Nephron progenitor cell (in vitro differentiated cells): ENCODE results near the gene B4GALNT1.

Experiments used
- DNase-seq: peaks from one replicate; pipeline ENCODE4 v3.0.0; 2021
- H3K27ac Mint-ChIP-seq: 2 replicates; pipeline ENCODE4 v1.8.0; 2021; ENCODE audit warnings: mild to moderate bottlenecking, moderate library complexity, mixed read lengths
- H3K27me3 Mint-ChIP-seq: 2 replicates; pipeline ENCODE4 v1.8.0; 2021; ENCODE audit warnings: mild to moderate bottlenecking, low read depth, mixed read lengths; ENCODE audit not compliant: poor library complexity
- H3K36me3 Mint-ChIP-seq: 2 replicates; pipeline ENCODE4 v1.8.0; 2021; ENCODE audit warnings: low read depth, mixed read lengths
- H3K4me1 Mint-ChIP-seq: 2 replicates; pipeline ENCODE4 v1.8.0; 2021; ENCODE audit warnings: mixed read lengths
- H3K4me3 Mint-ChIP-seq: 2 replicates; pipeline ENCODE4 v1.8.0; 2021; ENCODE audit warnings: mild to moderate bottlenecking, moderate library complexity, mixed read lengths
- H3K9me3 Mint-ChIP-seq: 2 replicates; pipeline ENCODE4 v1.8.0; 2021; ENCODE audit warnings: mild to moderate bottlenecking, moderate library complexity, mixed read lengths
- TF ChIP-seq, protein P1 (sequence below): fragments of 200-600 bp; sonication (generic); IDR thresholded peaks from 2 replicates; pipeline ENCODE4 v1.5.0; 2021; ENCODE audit warnings: antibody characterized with exemption

The B4GALNT1 gene

DNA sequence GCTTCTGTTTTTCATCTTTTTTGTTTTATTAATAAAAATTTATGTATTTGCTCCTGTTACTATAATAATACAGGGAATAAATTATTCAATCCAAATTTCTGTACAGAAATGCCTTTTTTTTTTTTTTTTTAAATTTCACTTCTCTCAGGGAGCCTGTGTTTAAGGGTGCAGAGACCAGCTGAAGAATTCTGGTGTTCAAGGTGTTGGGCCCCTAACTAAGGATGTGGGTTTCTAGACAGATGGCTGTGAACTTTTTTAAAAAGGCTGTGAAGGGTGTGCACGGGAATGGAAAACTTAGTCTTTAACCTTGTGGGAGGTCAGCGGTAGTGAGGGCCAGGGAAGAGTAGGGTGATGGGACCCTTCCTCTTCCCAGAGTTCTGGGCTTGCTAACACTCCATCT, 29.7 kb downstream of the B4GALNT1 start:
- H3K4me1 Mint-ChIP-seq = peaks cover 23% of the 10 kb centered on the region
- H3K36me3 Mint-ChIP-seq = peaks cover 30% of the 10 kb centered on the region
- H3K4me3 Mint-ChIP-seq = peak overlapping the region; percentile 85
- no peaks in the 10 kb centered on the region for H3K9me3 Mint-ChIP-seq
- H3K27ac Mint-ChIP-seq = no peak overlapping the region
- TF ChIP-seq, protein P1, sequence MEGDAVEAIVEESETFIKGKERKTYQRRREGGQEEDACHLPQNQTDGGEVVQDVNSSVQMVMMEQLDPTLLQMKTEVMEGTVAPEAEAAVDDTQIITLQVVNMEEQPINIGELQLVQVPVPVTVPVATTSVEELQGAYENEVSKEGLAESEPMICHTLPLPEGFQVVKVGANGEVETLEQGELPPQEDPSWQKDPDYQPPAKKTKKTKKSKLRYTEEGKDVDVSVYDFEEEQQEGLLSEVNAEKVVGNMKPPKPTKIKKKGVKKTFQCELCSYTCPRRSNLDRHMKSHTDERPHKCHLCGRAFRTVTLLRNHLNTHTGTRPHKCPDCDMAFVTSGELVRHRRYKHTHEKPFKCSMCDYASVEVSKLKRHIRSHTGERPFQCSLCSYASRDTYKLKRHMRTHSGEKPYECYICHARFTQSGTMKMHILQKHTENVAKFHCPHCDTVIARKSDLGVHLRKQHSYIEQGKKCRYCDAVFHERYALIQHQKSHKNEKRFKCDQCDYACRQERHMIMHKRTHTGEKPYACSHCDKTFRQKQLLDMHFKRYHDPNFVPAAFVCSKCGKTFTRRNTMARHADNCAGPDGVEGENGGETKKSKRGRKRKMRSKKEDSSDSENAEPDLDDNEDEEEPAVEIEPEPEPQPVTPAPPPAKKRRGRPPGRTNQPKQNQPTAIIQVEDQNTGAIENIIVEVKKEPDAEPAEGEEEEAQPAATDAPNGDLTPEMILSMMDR = no peak
- peaks cover 21% of the 10 kb centered on the region for H3K27me3 Mint-ChIP-seq
- DNase-seq = no peak

DNA sequence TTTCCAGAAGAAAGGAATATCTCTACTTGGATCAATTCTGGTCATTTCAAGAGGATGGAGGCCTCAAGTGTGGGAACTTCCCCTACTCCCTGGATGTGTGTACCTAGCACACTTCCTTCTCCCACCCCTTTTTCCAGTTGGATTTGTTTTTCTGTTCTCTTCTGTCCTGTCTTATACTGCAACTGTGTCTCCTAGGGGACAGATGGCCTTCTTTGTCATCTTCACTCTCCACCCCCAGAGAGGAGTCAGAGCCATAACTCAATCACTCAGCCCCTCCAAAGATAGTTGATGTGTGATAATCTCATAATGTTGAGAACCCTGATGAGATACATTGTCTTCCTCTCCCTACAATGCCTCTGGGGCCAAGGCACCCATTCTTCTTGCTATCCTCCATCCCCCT, 30.5 kb downstream of the B4GALNT1 start:
- peaks cover 23% of the 10 kb centered on the region for H3K4me1 Mint-ChIP-seq
- DNase-seq = no peak
- peaks cover 27% of the 10 kb centered on the region for H3K36me3 Mint-ChIP-seq
- H3K27ac Mint-ChIP-seq = no peak overlapping the region
- H3K27me3 Mint-ChIP-seq = peaks cover 16% of the 10 kb centered on the region
- no peaks in the 10 kb centered on the region for H3K9me3 Mint-ChIP-seq
- TF ChIP-seq, protein P1 = no peak
- H3K4me3 Mint-ChIP-seq = no peak overlapping the region

DNA sequence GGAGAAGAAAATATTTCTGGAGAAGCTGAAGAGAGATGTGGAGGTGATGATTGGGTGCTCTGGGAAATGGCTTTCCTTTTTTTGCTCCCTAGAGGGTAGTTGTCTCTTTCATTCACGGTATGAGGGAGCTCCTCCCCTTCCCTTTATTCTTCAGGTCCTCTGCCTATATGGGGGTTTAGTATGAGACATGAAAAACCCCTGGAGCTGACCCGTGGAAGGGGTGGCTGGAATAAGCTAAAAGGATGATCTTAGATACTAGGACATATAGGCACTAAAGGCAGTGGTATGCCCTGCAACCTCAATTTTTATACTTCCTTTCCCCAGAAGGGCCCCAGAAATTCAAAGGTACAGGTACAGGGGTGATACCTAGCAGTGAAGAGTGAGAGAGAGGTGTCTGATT, 32.6 kb downstream of the B4GALNT1 start:
- peaks cover 16% of the 10 kb centered on the region for H3K4me1 Mint-ChIP-seq
- H3K36me3 Mint-ChIP-seq = peaks cover 32% of the 10 kb centered on the region
- TF ChIP-seq, protein P1 = no peak
- no peak overlapping the region for H3K27ac Mint-ChIP-seq
- no peak overlapping the region for H3K4me3 Mint-ChIP-seq
- no peaks in the 10 kb centered on the region for H3K9me3 Mint-ChIP-seq
- H3K27me3 Mint-ChIP-seq = peaks cover 10% of the 10 kb centered on the region
- no peak for DNase-seq

DNA sequence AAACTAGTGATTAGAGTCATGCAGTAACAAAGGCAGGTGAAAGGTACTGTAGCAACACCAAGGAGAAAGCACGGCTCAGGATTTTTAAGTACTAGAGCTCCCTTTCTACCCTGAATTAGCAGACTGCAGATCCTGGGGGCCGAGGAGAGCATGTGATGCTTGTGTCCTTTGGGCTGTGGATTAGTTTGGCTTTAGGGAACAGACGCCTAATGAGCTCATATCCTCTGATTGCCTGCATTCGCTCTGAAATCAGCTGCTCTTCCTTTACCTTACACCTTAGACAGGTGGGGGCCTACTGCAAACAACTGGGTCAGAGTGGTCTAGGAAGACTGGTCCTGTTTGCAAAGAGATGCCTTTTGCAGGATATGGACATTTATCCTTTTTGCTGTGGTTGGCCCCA, 39.8 kb downstream of the B4GALNT1 start:
- Mint-ChIP-seq H3K4me1 (peaks cover 20% of the 10 kb centered on the region), H3K27ac (no peak overlapping the region), H3K36me3 (peaks cover 11% of the 10 kb centered on the region), H3K27me3 (peaks cover 16% of the 10 kb centered on the region), H3K4me3 (no peak overlapping the region), H3K9me3 (no peaks in the 10 kb centered on the region)
- no peak for DNase-seq
- TF ChIP-seq, protein P1 = no peak

DNA sequence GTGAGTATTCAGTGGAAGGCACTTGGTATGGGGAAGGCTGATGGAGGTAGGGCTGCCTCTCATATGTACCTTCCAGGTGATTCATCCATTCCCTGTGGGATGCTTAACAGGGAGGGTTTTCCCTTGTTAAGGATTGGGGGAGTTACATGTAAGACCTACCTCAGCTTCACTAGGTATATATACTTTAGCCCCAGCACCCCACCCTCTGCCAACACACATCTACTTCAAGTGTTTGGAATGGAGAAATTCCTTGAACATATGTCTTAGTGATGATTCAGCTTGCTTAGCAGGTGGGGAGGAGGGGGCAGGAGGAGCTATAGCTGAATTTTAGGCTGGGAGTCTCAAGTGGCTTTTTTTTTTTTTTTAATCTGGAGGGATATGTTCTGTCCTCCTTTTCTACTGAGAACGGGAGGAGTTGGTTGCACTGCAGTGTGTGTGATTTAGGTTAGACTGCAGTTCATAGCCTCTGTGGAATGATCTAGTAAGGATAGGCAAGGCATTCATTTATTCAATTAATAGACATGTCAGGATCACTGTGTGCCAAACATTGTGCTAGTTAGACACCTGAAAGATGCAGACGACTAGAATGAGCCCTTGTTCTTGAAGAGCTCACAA, 40.3 kb downstream of the B4GALNT1 start:
- peaks cover 16% of the 10 kb centered on the region for H3K27me3 Mint-ChIP-seq
- TF ChIP-seq, protein P1 = no peak
- peaks cover 20% of the 10 kb centered on the region for H3K4me1 Mint-ChIP-seq
- no peak for DNase-seq
- peaks cover 9% of the 10 kb centered on the region for H3K36me3 Mint-ChIP-seq
- H3K4me3 Mint-ChIP-seq = peak overlapping the region; percentile 96
- H3K27ac Mint-ChIP-seq = no peak overlapping the region
- no peaks in the 10 kb centered on the region for H3K9me3 Mint-ChIP-seq

DNA sequence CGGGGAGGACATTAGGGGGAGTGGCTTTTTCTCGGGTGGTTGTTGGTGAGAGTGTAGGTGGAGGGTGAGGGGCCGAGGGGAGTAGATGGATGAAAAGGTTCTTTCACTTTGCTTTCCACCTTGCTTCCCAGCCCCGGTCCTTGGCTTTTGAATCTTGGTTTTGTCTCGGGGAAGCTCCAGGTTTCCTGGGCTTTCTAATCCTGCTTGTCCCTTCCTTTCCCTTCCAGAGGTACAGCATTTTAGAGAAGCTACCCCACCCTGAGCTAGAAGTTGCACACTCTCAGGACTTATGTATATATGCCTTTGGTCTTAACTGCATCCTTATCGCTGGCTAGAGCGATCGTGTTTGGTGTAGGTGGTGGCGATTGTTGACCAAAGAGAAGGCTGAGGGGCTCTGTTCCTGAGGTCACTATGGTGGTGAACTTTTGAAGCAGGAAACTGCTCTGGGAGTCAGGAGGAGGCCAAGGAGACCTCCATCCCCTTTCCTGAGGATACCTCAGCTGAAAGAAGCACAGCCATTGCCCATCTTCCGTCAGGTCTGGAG, 41.1 kb downstream of the B4GALNT1 start:
- H3K27me3 Mint-ChIP-seq = peaks cover 16% of the 10 kb centered on the region

More for the DNA sequence above, 41.1 kb downstream of the B4GALNT1 start:
- Mint-ChIP-seq H3K4me1 (peaks cover 20% of the 10 kb centered on the region), H3K9me3 (no peaks in the 10 kb centered on the region), H3K36me3 (peaks cover 5% of the 10 kb centered on the region), H3K4me3 (peak overlapping the region; percentile 96), H3K27ac (no peak overlapping the region)
- no peak for DNase-seq
- TF ChIP-seq, protein P1 = no peak
